ENCODE measurements around the gene DYNC1H1.

The DYNC1H1 gene

GRCh38 chr14:101992708-101993107, 28.3 kb downstream of the DYNC1H1 start:
- no peak for DNase-seq

GRCh38 chr14:101997429-101998336, 33.3 kb downstream of the DYNC1H1 start:
- DNase-seq = peak in 1 of 51 donors; percentile 54

GRCh38 chr14:102000902-102001301, 36.5 kb downstream of the DYNC1H1 start:
- DNase-seq = no peak

- DNase-seq = no peak
These were observed 41.0 kb downstream of the DYNC1H1 start for GRCh38 chr14:102005336-102005735.

GRCh38 chr14:102007916-102008418, 43.6 kb downstream of the DYNC1H1 start:
- DNase-seq = no peak

GRCh38 chr14:102008891-102009290, 44.5 kb downstream of the DYNC1H1 start:
- DNase-seq = no peak

GRCh38 chr14:102011631-102012030, 47.3 kb downstream of the DYNC1H1 start:
- no peak for DNase-seq

- no peak for DNase-seq
These were observed 48.0 kb downstream of the DYNC1H1 start for GRCh38 chr14:102012336-102012735.

GRCh38 chr14:102013669-102014200, 49.4 kb downstream of the DYNC1H1 start:
- no peak for DNase-seq

GRCh38 chr14:102015045-102015685, 50.8 kb downstream of the DYNC1H1 start:
- DNase-seq = no peak

GRCh38 chr14:102015771-102016170, 51.4 kb downstream of the DYNC1H1 start:
- no peak for DNase-seq

GRCh38 chr14:102016420-102017090, 52.2 kb downstream of the DYNC1H1 start:
- no peak for DNase-seq

- DNase-seq = no peak
These were observed 53.9 kb downstream of the DYNC1H1 start for GRCh38 chr14:102018251-102018650.

- peak in 1 of 51 donors; percentile 19 for DNase-seq
These were observed 54.7 kb downstream of the DYNC1H1 start for GRCh38 chr14:102019006-102019540.

GRCh38 chr14:102020058-102020971, 55.9 kb downstream of the DYNC1H1 start:
- DNase-seq = no peak

- no peak for DNase-seq
These were observed 62.6 kb downstream of the DYNC1H1 start for GRCh38 chr14:102026934-102027333.

GRCh38 chr14:102027951-102028350, 63.6 kb downstream of the DYNC1H1 start:
- no peak for DNase-seq

- no peak for DNase-seq
These were observed 64.4 kb downstream of the DYNC1H1 start for GRCh38 chr14:102028733-102029132.

GRCh38 chr14:102029956-102030355, 65.6 kb downstream of the DYNC1H1 start:
- no peak for DNase-seq

- no peak for DNase-seq
These were observed 68.9 kb downstream of the DYNC1H1 start for GRCh38 chr14:102033241-102033640.

Data from hypothalamus (tissue), 51 donors.